ENCODE measurements around the gene STX18.

DNA sequence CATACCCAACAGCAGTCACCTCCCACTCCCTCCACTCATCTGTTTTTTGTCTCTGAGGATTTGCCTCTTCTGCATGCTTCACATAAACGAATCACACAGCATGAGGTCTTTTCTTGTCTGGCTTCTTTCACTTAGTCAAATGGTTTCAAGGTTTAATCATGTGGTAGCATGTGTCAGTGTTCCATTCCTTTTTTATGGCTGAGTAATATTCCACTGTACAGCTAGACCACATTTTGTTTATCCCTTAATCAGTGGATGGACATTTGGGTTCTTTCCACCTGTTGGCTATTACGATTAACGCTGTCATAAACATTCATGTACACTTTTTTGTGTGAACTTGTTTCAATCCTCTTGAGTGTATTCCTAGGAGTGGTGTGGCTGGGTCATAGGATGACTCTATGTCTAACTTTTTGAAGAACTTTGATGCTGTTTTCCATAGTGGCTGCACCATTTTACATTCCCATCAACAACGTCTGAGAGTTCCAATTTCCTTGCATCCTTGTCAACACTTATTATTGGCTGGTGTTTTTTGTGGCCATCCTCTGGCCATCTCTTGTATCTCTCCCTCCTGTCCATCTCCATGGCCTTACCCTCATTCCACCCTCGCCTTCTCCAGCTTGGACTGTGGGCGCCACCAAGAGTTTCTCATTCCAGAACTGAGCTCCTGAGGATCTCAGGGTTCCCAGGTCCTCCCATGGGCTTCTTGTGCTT, 167.3 kb downstream of the STX18 start:
- TF ChIP-seq, protein P1, sequence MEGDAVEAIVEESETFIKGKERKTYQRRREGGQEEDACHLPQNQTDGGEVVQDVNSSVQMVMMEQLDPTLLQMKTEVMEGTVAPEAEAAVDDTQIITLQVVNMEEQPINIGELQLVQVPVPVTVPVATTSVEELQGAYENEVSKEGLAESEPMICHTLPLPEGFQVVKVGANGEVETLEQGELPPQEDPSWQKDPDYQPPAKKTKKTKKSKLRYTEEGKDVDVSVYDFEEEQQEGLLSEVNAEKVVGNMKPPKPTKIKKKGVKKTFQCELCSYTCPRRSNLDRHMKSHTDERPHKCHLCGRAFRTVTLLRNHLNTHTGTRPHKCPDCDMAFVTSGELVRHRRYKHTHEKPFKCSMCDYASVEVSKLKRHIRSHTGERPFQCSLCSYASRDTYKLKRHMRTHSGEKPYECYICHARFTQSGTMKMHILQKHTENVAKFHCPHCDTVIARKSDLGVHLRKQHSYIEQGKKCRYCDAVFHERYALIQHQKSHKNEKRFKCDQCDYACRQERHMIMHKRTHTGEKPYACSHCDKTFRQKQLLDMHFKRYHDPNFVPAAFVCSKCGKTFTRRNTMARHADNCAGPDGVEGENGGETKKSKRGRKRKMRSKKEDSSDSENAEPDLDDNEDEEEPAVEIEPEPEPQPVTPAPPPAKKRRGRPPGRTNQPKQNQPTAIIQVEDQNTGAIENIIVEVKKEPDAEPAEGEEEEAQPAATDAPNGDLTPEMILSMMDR (IDR thresholded peaks at IDR 0.05): no peak
- TF ChIP-seq POLR2A (IDR thresholded peaks at IDR 0.05) (no peak), POLR2AphosphoS5 (IDR thresholded peaks at IDR 0.05) (no peak)

Measured in prostate gland (tissue), 2 donors.